ENCODE results near the gene ARHGAP1.
"Not testable (repeated sequence)": the region's sequence is repeated elsewhere in the genome, so short reads cannot be mapped to it uniquely, and the experiment has no call there.

Gene ARHGAP1

DNA sequence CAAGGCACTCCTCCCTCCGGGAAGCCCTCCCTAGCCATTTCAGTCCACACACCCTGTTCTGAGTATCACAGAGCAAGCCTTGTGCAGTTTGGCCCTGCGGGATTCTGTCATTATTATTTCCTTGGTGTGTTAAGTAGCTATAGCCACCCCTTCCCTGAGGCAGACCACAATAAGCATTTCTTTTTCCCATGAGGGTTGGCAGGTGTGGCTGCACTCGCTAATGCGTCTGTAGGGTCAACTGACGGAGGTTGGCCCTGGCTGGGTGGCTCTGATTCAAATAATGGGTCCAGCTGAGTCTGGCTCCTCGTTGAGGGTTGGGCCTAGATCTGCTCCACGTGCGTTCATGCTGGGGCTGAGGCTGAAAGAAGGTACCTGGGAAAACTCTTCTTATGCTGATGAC, 23.7 kb upstream of the ARHGAP1 start:
- DNase-seq (ENCODE audit: insufficient read length, low spot score) (no peak), FAIRE-seq (no peak)

GRCh38 chr11:46723359-46723680, 22.9 kb upstream of the ARHGAP1 start:
- FAIRE-seq (no peak), DNase-seq (ENCODE audit: insufficient read length, low spot score) (no peak)

GRCh38 chr11:46722566-46723358, 22.3 kb upstream of the ARHGAP1 start:
- no peak for DNase-seq (ENCODE audit: insufficient read length, low spot score)
- no peak for FAIRE-seq

- no peak for DNase-seq (ENCODE audit: insufficient read length, low spot score)
- FAIRE-seq: no peak
Observed at GRCh38 chr11:46721286-46721685, 20.9 kb upstream of the ARHGAP1 start.

GRCh38 chr11:46719543-46720218, 19.3 kb upstream of the ARHGAP1 start:
- DNase-seq (ENCODE audit: insufficient read length, low spot score) (no peak), FAIRE-seq (no peak)

DNA sequence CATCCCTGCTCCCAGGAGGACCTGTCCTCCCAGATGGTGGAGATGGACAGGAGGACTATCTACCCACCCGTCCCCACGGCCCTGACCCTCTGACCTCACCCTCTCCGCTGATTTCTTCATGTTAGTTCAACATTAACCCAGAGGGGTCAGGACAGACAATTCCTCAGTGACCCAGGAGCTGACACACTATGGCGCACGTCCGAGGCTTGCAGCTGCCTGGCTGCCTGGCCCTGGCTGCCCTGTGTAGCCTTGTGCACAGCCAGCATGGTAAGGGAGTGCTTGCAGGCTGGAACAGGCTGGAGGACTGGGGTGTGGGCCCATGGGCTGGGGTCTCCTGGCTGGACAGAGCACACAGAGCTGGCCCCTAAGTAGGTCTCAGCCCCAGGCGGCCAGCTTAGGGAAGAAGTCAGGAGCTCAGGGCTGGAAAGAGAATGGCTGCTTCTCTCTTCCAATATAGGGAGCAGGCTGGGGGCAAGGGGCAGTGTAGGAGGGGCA, 18.7 kb upstream of the ARHGAP1 start, which contains the start of gene F2:
F2 (plus strand) TSS at position 166 of the 495 bp plus-strand sequence; CDS start at position 189, 23 bp downstream.
- DNase-seq (ENCODE audit: insufficient read length, low spot score) (no peak), FAIRE-seq (no peak)

- FAIRE-seq (no peak), DNase-seq (ENCODE audit: insufficient read length, low spot score) (no peak)
Observed at GRCh38 chr11:46718155-46719019, 18.0 kb upstream of the ARHGAP1 start.

DNA sequence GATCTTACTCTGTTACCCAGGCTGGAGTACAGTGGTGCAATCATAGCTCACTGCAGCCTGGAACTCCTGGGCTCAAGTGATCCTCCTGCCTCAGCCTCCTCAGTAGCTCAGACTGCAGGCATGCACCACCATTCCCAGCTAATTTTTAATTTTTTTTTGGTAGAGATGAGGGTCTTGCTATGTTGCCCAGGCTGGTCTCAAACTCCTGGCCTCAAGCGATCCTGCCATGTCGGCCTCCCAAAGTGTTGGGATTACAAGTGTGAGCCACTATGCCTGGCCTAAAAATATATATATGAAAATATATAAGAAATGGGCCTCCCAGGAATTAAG, 17.4 kb upstream of the ARHGAP1 start:
- FAIRE-seq; DNase-seq (ENCODE audit: insufficient read length, low spot score): not testable (repeated sequence)

DNA sequence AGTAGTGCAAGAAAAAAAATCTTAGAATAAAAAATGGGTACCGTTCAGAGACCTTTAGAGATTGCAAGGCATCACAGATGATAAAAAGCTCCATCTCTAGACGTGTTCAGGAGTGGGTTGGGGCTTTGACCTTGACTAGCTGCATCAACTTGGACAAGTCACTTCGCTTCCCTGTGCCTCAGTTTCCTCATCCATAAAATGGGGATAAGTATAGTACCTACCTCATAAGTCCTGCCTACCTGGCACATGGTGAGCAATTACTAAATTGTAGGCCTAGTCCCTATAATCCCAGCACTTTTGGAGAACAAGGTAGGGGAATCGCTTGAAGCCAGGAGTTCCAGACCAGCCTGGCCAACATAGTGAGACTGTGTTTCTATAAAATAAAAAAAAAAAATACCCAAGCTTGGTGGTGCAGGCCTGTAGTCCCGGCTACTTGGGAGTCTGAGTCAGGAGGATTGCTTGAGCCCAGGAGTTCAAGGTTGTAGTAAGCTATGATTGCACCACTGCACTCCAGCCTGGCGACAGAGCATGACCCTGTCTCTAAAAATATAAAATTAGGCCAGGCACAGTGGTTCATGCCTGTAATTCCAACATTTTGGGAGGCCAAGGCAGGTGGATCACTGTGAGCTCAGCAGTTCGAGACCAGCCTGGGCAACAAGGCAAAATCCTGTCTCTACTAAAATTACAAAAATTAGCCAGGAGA, 12.6 kb upstream of the ARHGAP1 start:
- DNase-seq (ENCODE audit: insufficient read length, low spot score): no peak
- FAIRE-seq: no peak

- DNase-seq (ENCODE audit: insufficient read length, low spot score) (no peak), FAIRE-seq (no peak)
Observed at GRCh38 chr11:46711303-46711702, 10.9 kb upstream of the ARHGAP1 start.

- FAIRE-seq (no peak), DNase-seq (ENCODE audit: insufficient read length, low spot score) (no peak)
Observed at GRCh38 chr11:46710821-46711269, 10.4 kb upstream of the ARHGAP1 start.

DNA sequence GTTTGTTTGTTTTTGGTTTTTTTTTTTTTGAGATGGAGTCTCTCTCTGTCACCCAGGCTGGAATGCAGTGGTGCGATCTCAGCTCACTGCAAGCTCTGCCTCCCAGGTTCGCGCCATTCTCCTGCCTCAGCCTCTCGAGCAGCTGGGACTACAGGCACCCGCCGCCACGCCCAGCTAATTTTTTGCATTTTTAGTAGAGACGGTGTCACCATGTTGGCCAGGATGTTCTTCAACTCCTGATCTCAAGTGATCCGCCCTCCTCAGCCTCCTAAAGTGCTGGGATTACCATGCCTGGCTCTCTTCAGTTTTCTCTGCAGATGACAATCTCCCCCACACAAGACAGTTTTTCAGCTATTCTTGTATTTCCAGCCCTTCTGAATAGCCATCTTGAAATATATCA, 8.9 kb upstream of the ARHGAP1 start:
- not testable (repeated sequence) for DNase-seq (ENCODE audit: insufficient read length, low spot score); FAIRE-seq

DNA sequence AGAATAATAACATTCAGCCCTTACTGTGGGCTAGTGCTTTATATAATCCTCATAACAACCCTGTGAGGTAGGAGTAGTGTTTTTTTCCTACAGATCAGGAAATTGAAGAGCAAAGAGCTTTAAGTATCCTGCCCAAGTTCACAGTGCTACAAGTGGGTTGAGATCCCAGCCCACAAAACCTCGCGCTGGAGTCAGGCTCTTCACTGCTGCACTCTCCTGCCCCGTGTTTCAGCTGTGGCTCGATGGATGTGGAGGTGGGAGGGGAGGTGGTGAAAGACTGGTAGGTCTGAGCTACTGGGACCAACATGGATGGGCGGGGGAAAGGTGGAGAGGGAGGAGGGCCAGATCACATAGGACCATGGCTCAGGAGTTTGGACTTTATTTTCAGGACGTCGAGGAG, 6.5 kb upstream of the ARHGAP1 start:
- DNase-seq (ENCODE audit: insufficient read length, low spot score): no peak
- no peak for FAIRE-seq

DNA sequence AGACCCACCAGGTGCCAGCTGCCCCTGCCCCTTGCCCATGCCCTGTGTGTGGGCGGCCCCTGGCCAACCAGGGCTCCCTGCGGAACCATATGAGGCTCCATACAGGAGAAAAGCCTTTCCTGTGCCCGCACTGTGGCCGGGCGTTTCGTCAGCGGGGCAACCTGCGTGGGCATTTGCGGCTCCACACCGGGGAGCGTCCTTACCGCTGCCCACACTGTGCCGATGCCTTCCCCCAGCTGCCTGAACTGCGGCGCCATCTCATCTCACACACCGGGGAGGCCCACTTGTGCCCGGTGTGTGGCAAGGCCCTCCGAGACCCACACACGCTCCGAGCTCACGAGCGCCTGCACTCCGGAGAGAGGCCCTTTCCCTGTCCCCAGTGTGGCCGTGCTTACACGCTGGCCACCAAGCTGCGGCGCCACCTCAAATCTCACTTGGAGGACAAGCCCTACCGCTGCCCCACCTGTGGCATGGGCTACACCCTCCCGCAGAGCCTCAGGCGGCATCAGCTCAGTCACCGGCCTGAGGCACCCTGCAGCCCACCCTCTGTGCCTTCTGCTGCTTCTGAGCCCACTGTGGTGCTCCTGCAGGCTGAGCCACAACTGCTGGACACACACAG, 4.8 kb upstream of the ARHGAP1 start:
- FAIRE-seq (no peak), DNase-seq (ENCODE audit: insufficient read length, low spot score) (no peak)

GRCh38 chr11:46701078-46701654, 747 bp upstream of the ARHGAP1 start:
- DNase-seq (ENCODE audit: insufficient read length, low spot score) (no peak), FAIRE-seq (no peak)

GRCh38 chr11:46698597-46698996, 1.8 kb downstream of the ARHGAP1 start:
- no peak for FAIRE-seq
- DNase-seq (ENCODE audit: insufficient read length, low spot score): no peak

GRCh38 chr11:46697723-46698122, 2.7 kb downstream of the ARHGAP1 start:
- no peak for DNase-seq (ENCODE audit: insufficient read length, low spot score)
- no peak for FAIRE-seq

GRCh38 chr11:46697303-46697702, 3.1 kb downstream of the ARHGAP1 start:
- FAIRE-seq (no peak), DNase-seq (ENCODE audit: insufficient read length, low spot score) (no peak)

GRCh38 chr11:46696212-46696558, 4.2 kb downstream of the ARHGAP1 start:
- DNase-seq (ENCODE audit: insufficient read length, low spot score) (no peak), FAIRE-seq (no peak)

All from GM19239 (cell line).